ENCODE data around the gene TMEM18. TPM values are rescaled to one million over a fixed set of nuclear protein-coding genes. Genes with fewer than 3 reads are reported as not detected.

TMEM18 gene
- total and polyA plus RNA-seq, 4 donors, result 19.5 to 36.0 (median 21.4) TPM

DNA sequence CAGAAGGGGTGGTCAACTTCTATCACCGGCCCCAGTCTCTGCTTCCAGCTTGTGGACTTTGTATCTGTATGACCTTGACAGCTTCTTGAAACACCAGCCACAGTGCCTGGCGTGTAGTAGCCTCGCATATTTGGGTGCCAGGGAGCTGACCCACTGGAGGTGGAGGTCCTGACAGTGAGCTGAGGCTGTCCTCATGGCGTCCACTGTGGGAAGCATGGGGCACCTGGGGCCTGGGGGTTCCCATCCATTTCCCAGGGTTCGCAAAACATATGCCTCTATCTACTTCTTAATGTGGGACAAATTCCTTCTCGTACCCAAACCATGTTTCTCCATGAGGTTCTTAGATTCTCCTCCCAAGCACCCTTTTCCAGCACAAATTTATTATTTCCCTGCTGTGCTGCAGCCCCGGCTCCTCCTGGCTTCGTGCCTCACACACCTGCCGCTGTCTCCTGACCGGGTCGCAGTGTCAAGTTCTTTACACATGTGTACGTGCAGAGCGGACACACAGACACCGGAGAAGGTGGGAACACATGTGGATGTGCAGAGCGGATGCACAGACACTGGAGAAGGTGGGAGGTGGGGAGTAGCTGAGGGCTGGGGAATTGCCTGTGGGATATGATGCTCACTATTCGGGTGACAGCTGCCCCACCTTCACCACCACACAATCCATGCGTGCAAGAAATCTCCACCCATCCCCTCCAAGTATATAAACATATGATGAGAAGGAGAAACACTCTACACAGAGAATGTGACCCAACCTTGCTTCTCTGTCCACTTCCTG, 23.4 kb downstream of the TMEM18 start:
- Histone ChIP-seq H3K4me3 (no peak overlapping the region), H3K4me1 (ENCODE audit: control insufficient read depth in 5 of 5, insufficient read depth in 5 of 5, low read length in 5 of 5) (no peaks in the 10 kb centered on the region), H3K9me3 (ENCODE audit: control insufficient read depth in 4 of 4, insufficient read depth in 3 of 4, low read length in 3 of 4) (peaks cover 0 to 9% (median 0%) of the 10 kb centered on the region in 4 donors), H3K27me3 (ENCODE audit: control insufficient read depth in 3 of 3, insufficient read depth in 3 of 3, low read length in 2 of 3) (peaks cover 0 to 2% (median 0%) of the 10 kb centered on the region in 3 donors), H3K36me3 (ENCODE audit: control insufficient read depth in 4 of 4, insufficient read depth in 4 of 4, low read length in 4 of 4) (no peaks in the 10 kb centered on the region), H3K9ac (ENCODE audit: insufficient read depth in 1 of 2, low read length in 2 of 2) (no peak overlapping the region), H3K27ac (ENCODE audit: low read depth in 1 of 2, low read length in 1 of 2) (no peak overlapping the region)
- peak in 1 of 3 donors; percentile 2 for DNase-seq
- ATAC-seq (ENCODE audit: insufficient read depth, low FRiP score), result no peak
- TF ChIP-seq, protein P1, sequence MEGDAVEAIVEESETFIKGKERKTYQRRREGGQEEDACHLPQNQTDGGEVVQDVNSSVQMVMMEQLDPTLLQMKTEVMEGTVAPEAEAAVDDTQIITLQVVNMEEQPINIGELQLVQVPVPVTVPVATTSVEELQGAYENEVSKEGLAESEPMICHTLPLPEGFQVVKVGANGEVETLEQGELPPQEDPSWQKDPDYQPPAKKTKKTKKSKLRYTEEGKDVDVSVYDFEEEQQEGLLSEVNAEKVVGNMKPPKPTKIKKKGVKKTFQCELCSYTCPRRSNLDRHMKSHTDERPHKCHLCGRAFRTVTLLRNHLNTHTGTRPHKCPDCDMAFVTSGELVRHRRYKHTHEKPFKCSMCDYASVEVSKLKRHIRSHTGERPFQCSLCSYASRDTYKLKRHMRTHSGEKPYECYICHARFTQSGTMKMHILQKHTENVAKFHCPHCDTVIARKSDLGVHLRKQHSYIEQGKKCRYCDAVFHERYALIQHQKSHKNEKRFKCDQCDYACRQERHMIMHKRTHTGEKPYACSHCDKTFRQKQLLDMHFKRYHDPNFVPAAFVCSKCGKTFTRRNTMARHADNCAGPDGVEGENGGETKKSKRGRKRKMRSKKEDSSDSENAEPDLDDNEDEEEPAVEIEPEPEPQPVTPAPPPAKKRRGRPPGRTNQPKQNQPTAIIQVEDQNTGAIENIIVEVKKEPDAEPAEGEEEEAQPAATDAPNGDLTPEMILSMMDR (IDR thresholded peaks at IDR 0.05; ENCODE audit: control extremely low read depth, extremely low read depth), result no peak
- 83 to 91% methylated on average over 17 of the region's 17 CpGs for WGBS, 2 donors

GRCh38 chr2:652881-653480, 24.2 kb downstream of the TMEM18 start:
- ATAC-seq (ENCODE audit: insufficient read depth, low FRiP score), result no peak
- peak in 1 of 3 donors; percentile 2 for DNase-seq
- H3K9ac ChIP-seq (ENCODE audit: insufficient read depth in 1 of 2, low read length in 2 of 2), result no peak overlapping the region
- TF ChIP-seq, protein P1 (IDR thresholded peaks at IDR 0.05; ENCODE audit: control extremely low read depth, extremely low read depth), result no peak
- peaks cover 0 to 2% (median 0%) of the 10 kb centered on the region in 3 donors for H3K27me3 ChIP-seq (ENCODE audit: control insufficient read depth in 3 of 3, insufficient read depth in 3 of 3, low read length in 2 of 3)
- 84 to 89% methylated on average over 6 of the region's 6 CpGs for WGBS, 2 donors
- H3K27ac ChIP-seq (ENCODE audit: low read depth in 1 of 2, low read length in 1 of 2), result no peak overlapping the region
- no peaks in the 10 kb centered on the region for H3K4me1 ChIP-seq (ENCODE audit: control insufficient read depth in 5 of 5, insufficient read depth in 5 of 5, low read length in 5 of 5)
- H3K36me3 ChIP-seq (ENCODE audit: control insufficient read depth in 4 of 4, insufficient read depth in 4 of 4, low read length in 4 of 4), result no peaks in the 10 kb centered on the region
- peaks cover 0 to 9% (median 0%) of the 10 kb centered on the region in 4 donors for H3K9me3 ChIP-seq (ENCODE audit: control insufficient read depth in 4 of 4, insufficient read depth in 3 of 4, low read length in 3 of 4)
- no peak overlapping the region for H3K4me3 ChIP-seq

DNA sequence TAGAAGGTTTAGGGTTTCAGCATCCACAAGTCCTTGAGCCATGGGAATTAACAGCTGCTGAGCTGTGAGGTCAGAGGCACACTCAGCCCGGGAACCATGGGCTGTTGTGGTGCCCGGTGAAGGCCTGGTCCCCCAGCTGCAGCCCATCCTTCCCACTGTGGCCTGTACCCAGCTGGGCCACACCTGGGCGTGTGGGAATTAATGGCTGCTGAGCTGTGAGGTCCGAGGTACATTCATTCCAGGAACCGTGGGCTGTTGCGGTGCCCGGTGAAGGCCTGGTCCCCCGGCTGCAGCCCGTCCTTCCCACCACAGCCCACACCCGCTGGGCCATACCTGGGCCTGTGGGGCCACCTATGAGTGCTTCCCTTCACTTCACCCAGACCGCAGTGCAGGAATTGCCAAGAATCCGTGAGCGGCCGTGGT, 25.2 kb downstream of the TMEM18 start:
- no peak overlapping the region for H3K4me3 ChIP-seq
- no peak overlapping the region for H3K9ac ChIP-seq (ENCODE audit: insufficient read depth in 1 of 2, low read length in 2 of 2)
- H3K27me3 ChIP-seq (ENCODE audit: control insufficient read depth in 3 of 3, insufficient read depth in 3 of 3, low read length in 2 of 3), result peaks cover 0 to 2% (median 0%) of the 10 kb centered on the region in 3 donors
- no peaks in the 10 kb centered on the region for H3K4me1 ChIP-seq (ENCODE audit: control insufficient read depth in 5 of 5, insufficient read depth in 5 of 5, low read length in 5 of 5)
- no peaks in the 10 kb centered on the region for H3K36me3 ChIP-seq (ENCODE audit: control insufficient read depth in 4 of 4, insufficient read depth in 4 of 4, low read length in 4 of 4)
- H3K9me3 ChIP-seq (ENCODE audit: control insufficient read depth in 4 of 4, insufficient read depth in 3 of 4, low read length in 3 of 4), result peaks cover 0 to 9% (median 0%) of the 10 kb centered on the region in 4 donors
- no peak for ATAC-seq (ENCODE audit: insufficient read depth, low FRiP score)
- no peak overlapping the region for H3K27ac ChIP-seq (ENCODE audit: low read depth in 1 of 2, low read length in 1 of 2)
- peak in 1 of 3 donors; percentile 6 for DNase-seq
- WGBS, 2 donors, result 88 to 97% methylated on average over 14 of the region's 14 CpGs
- TF ChIP-seq, protein P1 (IDR thresholded peaks at IDR 0.05; ENCODE audit: control extremely low read depth, extremely low read depth), result no peak

Data from lung (tissue), 12 donors.